ENCODE measurements around the gene HES2. TPM values are rescaled to one million over a fixed set of nuclear protein-coding genes. Genes with fewer than 3 reads are reported as not detected.
"Not testable (repeated sequence)": the region's sequence is repeated elsewhere in the genome, so short reads cannot be mapped to it uniquely, and the experiment has no call there.

The HES2 gene
- total RNA-seq, 1 donor from 2014 or later, result 44.7 TPM

- Histone ChIP-seq H3K4me1 (peaks cover 26% of the 10 kb centered on the region), H3K4me3 (no peak overlapping the region), H3K36me3 (no peaks in the 10 kb centered on the region), H3K27me3 (no peaks in the 10 kb centered on the region), H3K27ac (no peak overlapping the region), H3K9me3 (no peaks in the 10 kb centered on the region)
- no peak for DNase-seq (ENCODE audit: extremely low spot score in 2 of 2)
- intact Hi-C loops (cut with DNase I), result no loop called here
- TF ChIP-seq POLR2A (IDR thresholded peaks at IDR 0.05) (no peak), CTCF (IDR thresholded peaks at IDR 0.05) (no peak), POLR2AphosphoS5 (IDR thresholded peaks at IDR 0.05; ENCODE audit: insufficient read depth in 1 of 2, low read depth in 1 of 2) (no peak)
Observed at GRCh38 chr1:6443339-6444115, 23.8 kb upstream of the HES2 start.

- no peak for TF ChIP-seq CTCF (IDR thresholded peaks at IDR 0.05)
- no peak for TF ChIP-seq POLR2AphosphoS5 (IDR thresholded peaks at IDR 0.05; ENCODE audit: insufficient read depth in 1 of 2, low read depth in 1 of 2)
- no peak for TF ChIP-seq POLR2A (IDR thresholded peaks at IDR 0.05)
- no peak for DNase-seq (ENCODE audit: extremely low spot score in 2 of 2)
- peaks cover 9% of the 10 kb centered on the region for H3K4me1 ChIP-seq
Observed at GRCh38 chr1:6441586-6441985, 21.9 kb upstream of the HES2 start.

GRCh38 chr1:6440198-6441126 lies 20.7 kb upstream of the HES2 start:
- Histone ChIP-seq H3K9me3 (no peaks in the 10 kb centered on the region), H3K36me3 (no peaks in the 10 kb centered on the region), H3K4me1 (peaks cover 9% of the 10 kb centered on the region), H3K4me3 (peak overlapping the region in 1 of 2 donors; percentile 16), H3K27me3 (no peaks in the 10 kb centered on the region), H3K27ac (no peak overlapping the region)
- DNase-seq (ENCODE audit: extremely low spot score in 2 of 2), result no peak
- intact Hi-C loops (cut with DNase I), result no loop called here
- TF ChIP-seq CTCF (IDR thresholded peaks at IDR 0.05) (no peak), POLR2A (IDR thresholded peaks at IDR 0.05) (no peak), POLR2AphosphoS5 (IDR thresholded peaks at IDR 0.05; ENCODE audit: insufficient read depth in 1 of 2, low read depth in 1 of 2) (no peak)

More at GRCh38 chr1:6441586-6441985, 21.9 kb upstream of the HES2 start:
- Histone ChIP-seq H3K27me3 (no peaks in the 10 kb centered on the region), H3K9me3 (no peaks in the 10 kb centered on the region), H3K27ac (no peak overlapping the region), H3K4me3 (no peak overlapping the region), H3K36me3 (no peaks in the 10 kb centered on the region)
- intact Hi-C loops (cut with DNase I), result no loop called here

DNA sequence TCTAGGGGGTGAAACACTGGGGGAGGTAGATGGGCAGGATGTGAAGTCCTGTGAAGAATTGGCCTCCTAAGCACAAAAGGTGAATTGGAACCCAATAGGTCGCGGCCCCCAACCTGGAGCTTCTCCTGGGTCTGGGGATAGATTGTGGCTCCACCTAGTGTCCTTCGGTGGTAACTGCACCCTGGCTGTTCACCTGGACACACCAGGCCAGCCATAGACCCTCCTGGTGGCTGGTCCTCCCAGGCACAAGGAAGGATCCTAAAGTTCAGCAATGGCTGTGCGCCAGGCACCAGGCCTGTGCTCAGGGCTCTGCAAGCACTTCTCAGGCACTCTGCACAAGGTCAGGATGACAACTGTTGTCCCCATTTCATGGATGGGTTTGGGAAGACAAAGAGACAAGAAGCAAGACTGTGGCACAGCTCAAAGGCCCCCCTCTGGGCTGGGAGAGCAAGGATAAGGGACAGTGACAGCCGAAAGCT lies 18.4 kb upstream of the HES2 start:
- H3K27me3 ChIP-seq, result no peaks in the 10 kb centered on the region
- intact Hi-C loops (cut with DNase I), result loop anchor here (10.0 kb wide), 2 partner anchors 73 to 193 kb away; partner anchors contain the start of gene HES3
- H3K4me3 ChIP-seq, result no peak overlapping the region
- no peak for DNase-seq (ENCODE audit: extremely low spot score in 2 of 2)
- H3K36me3 ChIP-seq, result no peaks in the 10 kb centered on the region
- TF ChIP-seq POLR2A (IDR thresholded peaks at IDR 0.05), result no peak
- peak; percentile 46 to 89 (median 85) for TF ChIP-seq CTCF (IDR thresholded peaks at IDR 0.05)
- H3K27ac ChIP-seq, result no peak overlapping the region
- no peaks in the 10 kb centered on the region for H3K9me3 ChIP-seq
- peaks cover 9% of the 10 kb centered on the region for H3K4me1 ChIP-seq

DNA sequence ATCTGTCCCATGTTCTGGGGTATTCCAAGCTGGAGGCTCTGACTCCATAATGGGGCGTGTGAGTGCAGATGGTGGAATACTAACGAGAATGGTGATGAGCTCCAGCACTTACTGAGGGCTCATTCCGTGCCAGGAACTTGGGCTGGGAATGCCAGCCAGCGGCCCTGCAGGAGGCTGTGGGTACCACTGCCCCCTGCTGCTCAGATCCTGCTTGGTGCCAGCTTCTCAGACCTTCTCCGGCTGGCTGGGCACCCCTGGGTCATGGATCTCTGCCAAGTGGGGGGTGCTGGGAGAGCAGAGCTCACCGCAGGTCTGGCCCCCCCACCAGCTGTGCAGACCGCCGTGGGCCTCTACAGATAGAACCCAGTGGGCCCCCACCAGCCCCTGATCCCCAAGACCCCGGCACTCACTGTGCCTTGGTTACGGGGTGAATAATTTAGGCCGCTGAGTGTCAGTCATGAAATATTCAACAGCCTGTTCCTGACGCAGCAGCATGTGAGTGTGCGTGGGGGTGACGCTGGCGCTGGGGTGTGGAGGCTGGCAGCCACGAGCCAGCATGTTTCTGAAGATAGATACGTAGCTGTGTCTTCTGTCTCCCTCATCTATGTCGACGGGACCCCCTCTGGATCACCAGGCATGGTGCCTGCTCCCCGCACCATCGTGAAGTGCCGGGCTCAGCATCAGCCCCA lies 17.4 kb upstream of the HES2 start:
- H3K9me3 ChIP-seq; H3K4me3 ChIP-seq; H3K27ac ChIP-seq; H3K4me1 ChIP-seq; H3K27me3 ChIP-seq; H3K36me3 ChIP-seq; DNase-seq (ENCODE audit: extremely low spot score in 2 of 2): not testable (repeated sequence)
- intact Hi-C loops (cut with DNase I), result loop anchor here (10.0 kb wide), 2 partner anchors 72 to 192 kb away; partner anchors contain the start of gene HES3

DNA sequence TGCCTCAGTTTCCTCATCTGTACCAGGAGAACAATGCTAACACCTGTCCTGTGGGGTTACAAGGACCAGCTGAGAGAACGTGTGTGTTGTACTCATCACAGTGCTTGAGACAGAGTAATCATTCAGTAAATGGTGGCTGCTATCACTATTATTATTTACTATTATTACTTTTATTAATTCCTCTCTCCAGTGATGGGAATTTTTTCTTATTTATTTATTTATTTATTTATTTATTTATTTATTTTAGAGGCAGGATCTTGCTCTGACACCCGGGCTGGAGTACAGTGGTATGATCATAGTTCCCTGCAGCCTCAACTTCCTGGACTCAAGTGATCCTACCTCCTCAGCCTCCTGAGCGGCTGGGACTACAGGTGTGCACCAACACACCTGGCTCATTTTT lies 16.6 kb upstream of the HES2 start:
- not testable (repeated sequence) for DNase-seq (ENCODE audit: extremely low spot score in 2 of 2); H3K27me3 ChIP-seq; H3K4me1 ChIP-seq; H3K36me3 ChIP-seq; H3K4me3 ChIP-seq; H3K27ac ChIP-seq; H3K9me3 ChIP-seq
- intact Hi-C loops (cut with DNase I), result loop anchor here (10.0 kb wide), 2 partner anchors 71 to 191 kb away; partner anchors contain the start of gene HES3

All from vagina (tissue), 2 donors.